GM18520 (cell line): Measurements from ENCODE around the gene LHFPL3.
"Not testable (repeated sequence)": the region's sequence is repeated elsewhere in the genome, so short reads cannot be mapped to it uniquely, and the experiment has no call there.

ENCODE experiments used
- ATAC-seq: cut with Tn5 transposase; IDR thresholded peaks from one replicate; pipeline ENCODE4 v1.9.1; 2021; ENCODE audit not compliant: unreplicated experiment

LHFPL3 gene

DNA sequence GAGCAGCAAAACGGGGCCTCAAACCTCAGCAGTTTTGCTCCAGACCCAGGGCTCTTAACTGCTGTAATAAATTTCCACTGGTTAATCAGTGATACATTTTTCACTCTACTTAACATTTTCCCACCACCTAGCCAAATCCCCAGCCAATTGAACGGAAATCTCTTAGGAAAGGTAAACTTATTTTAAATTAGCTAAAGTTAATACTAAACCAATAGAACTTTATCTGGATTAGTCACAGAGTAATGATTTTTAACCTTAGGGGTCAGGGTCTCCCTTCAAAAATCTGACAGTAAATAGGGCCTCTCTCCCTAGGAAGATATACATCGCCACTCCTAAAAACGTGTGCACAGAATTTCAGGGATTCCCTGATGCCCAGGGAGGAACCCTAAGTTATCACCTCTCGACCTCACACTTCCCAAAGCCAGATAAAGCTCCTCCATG lies 598.2 kb downstream of the LHFPL3 start:
- no peak for ATAC-seq

DNA sequence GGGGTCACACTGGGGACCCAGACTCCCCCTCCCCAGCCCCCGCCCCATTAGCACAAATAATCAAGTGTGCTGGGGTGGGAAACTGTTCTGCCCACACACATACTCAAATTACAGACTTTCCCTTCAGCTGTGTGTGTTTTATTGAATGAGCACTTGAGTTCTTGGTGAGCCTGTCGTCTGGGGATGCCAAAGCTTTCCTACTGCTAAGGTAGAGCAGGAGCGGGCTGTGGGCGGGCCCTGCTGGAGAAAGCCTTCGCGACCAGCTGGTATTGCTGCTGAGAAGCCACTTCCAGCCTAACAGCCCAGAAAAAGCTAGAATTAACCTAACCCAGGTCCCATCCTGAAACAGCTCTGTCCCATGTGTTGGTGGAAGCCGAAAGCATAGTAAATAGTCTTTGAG lies 598.7 kb downstream of the LHFPL3 start:
- no peak for ATAC-seq

DNA sequence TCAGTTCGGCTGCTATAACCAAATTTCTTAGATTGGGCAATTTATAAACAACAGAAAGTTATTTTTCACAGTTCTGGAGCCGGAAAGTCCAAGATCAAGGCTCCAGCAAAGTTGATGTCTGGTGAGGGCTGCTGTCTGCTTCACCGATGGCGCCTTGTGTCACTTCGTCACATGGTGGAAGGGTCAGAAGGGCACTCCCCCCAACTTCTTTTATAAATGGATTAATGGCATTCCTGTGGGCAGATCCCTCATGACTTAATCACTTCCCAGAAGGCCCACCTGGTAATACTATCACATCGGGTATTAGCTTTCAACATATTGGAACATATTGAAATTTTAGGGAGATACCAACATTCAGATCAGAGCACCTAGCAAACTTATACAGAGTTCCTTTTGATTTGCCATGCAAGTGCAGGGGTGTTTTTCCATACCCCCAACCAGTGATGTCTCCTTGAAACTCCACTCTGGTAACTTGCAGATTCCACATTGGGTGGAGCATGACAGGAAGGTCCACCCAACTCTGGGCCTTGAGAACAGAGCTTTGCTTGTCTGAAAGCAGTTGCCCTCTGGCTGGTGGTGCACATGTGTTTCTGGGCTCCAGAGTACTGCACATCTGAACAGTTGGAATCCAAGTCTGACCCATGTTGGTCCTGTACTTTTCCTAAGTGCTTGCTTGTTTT lies 600.5 kb downstream of the LHFPL3 start:
- ATAC-seq = no peak

DNA sequence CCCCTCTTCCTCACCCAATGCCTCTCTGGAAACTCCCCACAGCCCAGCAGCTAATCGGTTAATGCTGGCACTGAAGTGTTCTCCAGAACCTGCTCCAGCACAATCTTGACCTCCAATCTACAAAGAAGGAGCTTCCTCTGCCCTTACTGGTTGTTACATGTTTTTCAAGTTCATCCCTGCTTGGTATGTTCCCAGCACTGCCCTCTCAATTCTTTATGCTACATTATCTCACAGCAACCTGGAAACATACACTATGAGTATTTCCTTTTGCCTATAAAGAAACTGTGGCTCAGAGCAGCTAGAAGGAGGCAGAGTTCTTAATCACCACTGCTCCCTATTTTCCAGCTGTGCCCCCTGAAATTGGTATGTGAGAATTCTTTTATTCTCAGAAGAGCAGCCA lies 601.5 kb downstream of the LHFPL3 start:
- ATAC-seq = no peak

DNA sequence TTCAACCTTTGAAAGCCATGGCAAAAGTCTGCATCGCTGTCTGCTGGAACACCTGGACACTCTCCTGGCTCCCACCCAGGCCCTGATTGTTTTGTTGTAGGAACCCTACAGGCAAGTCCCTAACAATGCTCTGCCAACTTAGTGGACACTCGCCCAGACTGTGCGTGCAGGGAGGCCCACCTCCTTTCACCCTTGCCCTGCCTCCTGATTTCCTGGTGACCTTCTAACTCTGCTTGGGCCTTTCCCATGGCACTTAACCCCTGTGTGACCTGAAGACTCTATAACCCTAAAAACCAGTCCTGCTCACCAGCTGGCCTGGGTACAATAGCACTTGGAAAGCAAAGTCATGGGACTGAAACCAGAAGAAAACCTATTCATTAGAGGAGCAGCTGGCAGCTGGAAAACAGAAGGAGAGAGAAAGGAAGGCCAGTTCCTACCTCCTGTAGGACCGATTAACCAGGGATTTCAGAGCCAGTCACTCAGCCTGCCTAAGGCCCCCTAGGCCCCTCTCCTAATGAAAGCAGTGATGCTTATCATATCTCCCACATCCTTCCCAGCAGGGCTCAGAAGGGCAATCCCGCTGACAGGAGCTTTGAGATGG lies 602.9 kb downstream of the LHFPL3 start:
- no peak for ATAC-seq

DNA sequence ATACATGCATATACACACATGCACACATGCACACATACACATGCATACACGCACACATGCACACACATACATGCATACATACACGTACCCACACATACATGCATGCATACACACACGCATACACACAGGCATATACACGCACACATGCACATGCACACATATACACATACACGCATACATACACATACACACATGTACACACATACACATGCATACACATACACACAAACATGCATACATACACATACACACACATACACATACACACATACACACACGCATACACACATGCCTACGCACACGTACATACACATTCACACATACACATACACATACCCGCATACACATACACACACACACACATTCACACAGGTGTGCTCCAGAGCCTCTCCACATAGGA lies 604.6 kb downstream of the LHFPL3 start:
- no peak for ATAC-seq

DNA sequence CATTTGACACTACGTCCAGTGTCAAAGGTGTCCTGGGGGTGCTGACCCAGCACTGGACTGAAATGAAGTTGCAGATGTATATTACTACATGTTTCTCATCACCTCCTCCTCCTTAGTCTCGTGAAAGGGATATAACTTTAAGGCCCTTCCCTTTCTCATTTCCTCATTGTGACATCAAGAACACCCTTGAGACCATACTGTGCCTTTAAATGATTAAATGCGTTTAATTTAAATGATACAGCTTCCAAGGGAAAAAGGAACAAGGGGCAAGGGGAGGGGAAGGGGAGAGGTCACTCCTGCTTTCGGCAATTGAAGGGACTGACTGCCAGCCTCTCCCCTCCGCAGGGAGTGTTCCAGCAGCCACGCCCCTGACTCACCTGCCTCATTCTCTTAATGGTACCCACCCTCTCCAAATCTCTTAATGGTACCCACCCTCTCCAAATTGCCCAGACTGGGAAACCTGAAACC lies 605.2 kb downstream of the LHFPL3 start:
- ATAC-seq = no peak

DNA sequence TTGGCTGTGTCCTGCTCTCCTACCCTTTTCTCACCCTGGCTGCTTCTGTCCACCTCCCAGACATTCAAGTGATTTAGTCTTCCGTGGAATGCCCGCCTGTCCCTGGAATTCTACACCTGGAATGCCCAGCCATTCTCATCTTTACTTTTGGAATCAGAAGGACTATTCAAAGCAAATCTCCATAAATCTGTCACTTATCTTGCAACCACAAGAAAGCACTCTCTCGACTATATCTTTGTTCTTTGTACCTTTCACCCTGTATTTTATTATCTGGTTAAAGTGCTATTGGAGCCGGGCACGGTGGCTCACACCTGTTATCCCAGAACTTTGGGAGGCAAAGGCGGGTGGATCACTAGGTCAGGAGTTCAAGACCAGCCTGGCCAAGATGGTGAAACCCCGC lies 606.3 kb downstream of the LHFPL3 start:
- no peak for ATAC-seq

DNA sequence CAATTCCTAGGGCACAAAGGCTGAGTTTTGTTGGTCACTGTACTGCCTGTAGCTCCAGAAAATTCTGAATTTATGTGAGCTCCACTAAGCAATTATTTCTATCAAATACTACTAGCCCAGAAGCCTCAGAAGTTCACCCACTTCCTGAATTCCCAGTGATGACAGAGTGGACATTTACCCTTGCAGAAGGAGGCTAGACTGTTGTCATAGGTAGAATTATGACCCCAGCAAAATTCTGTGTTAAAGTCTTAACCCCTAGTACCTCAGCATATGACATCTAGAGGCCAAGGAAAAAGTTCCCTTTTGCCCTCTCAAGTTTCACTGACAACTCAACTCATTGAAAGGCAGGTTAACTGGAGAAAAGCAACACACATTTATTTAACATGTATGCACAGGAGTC lies 606.9 kb downstream of the LHFPL3 start:
- no peak for ATAC-seq

DNA sequence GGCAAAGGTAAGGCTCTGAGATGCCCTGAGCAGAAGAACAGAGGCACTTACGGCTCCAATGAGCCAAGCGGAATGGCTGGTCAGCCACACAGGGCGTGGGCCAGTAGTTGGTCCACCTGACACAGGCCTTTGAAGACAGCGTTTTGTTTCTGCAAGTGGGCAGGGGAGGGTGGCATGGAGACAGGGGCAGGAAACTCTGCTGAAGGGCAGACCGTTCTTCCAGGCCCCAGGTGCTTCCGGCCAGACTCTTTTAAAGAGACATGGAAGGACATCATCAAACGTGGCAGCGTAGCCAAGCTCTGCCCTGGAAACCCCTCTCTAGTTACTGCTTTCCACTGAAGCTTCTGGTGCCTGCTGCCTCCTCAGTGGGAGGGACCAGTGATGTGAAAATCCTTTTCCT lies 608.1 kb downstream of the LHFPL3 start:
- no peak for ATAC-seq

DNA sequence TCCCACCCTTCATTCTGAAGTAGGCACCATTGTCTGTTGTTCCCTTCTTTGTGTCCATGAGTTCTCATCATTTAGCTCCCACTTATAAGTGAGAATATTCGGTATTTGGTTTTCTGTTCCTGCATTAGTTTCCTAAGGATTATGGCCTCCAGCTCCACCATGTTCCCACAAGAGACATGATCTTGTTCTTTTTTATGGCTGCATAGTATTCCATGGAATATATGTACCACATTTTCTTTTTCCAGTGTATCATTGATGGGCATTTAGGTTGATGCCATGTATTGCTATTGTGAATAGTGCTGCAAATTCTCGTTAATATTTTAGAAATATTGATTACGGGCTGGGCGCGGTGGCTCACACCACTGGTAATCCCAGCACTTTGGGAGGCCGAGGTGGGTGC lies 609.1 kb downstream of the LHFPL3 start:
- ATAC-seq = not testable (repeated sequence)

DNA sequence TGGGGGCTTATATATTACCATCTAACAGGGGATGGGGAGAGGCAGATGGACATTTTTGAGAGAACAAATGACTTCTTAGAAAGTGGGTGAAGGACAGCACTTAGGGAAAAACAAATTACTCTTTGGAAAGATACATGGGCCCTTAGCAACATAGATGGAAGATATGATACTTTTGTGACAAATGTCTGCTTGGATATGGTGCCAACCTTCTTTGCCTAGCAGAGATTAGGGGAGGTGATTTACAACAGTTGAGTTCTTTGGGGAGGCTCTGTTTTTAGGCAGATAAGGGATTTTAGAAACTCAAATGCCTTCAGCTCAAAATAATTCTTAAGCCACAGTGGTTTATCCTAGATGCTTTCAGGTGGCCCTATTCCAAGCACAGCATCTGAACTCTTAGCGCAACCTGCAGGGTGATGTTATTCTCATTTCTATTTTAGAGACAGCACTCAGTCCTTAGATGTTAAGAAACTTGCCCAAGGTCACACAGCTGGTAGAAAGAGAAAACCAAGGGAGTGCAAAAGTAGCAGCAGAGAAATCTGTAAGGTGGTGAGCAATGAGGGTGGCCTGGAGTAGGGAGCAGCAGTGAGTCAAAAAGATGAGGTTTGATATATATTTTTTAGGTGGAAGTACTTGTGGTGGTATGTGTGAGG lies 610.5 kb downstream of the LHFPL3 start:
- ATAC-seq = no peak

DNA sequence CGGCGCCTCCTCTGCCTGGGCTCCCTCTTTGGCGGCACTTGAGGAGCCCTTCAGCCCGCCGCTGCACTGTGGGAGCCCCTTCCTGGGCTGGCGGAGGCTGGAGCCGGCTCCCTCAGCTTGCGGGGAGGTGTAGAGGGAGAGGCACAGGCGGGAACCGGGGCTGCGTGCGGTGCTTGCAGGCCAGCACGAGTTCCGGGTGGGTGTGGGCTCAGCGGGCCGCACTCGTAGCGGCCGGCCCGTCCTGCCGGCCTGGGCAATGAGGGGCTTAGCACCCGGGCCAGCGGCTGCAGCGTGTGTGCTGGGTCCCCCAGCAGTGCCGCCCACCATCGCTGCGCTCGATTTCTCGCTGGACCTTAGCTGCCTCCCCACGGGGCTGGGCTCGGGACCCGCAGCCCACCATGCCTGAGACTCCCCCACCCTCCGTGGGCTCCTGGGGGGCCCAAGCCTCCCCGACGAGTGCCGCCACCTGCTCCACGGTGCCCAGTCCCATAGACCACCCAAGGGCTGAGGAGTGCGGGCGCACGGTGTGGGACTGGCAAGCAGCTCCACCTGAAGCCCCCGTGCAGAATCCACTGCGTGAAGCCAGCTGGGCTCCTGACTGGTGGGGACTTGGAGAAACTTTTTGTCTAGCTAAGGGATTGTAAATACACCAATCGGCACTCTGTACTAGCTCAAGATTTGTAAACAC lies 611.8 kb downstream of the LHFPL3 start:
- no peak for ATAC-seq

DNA sequence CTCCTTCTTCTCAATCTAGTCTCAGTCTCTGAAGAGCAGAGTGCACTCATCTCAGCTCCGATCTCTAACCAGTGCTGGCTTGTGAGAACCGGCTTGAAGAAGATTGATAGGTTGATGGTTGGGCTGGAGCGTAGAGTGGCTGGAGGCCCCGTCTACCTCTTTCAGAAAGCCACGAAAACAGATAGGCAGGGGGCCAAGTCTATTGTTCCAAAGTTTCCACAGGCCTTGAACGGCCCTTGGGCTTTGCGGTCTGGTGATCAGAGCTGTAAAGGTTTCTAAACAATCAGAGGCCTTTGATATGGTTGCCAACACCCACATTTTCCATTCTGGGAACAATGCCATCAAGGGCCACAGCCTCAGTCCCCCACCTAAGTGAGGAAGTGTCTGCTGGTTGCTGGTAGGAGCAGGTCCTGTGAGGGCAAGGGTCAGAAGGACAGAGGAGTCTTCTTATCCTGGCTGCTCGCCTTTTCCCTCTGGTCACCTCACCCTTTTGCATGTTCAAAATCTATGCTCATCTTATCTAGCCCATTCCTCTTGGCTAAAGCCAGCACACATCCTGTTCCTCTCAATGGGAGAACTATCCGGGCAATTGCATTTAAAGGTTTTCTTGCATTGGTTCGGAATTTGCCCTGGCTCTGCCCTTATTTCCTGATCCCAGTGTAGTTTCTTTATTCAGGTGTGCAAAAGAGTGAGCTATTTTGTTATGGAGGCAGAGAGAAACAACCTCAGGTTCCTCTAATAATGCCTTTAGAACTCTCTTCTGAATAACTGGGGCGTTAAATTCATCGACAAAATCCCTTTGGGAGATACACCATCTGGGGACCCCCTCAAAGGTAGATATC lies 615.3 kb downstream of the LHFPL3 start:
- ATAC-seq = no peak

DNA sequence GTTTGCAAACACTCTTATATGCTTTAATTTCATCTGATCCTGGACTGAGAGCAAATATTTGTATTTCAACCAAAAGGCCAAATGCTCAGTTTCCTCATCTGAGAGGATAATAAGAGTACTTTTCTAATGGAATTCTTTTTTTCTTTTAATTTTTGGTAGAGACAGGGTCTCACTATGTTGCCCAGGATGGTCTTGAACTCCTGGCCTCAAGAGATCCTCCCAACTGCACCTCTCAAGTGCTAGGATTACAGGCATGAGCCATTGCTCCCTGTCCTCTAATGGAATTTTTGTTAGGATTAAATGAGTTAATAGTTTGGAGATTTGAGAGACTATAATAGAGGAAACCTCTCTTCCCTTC lies 617.2 kb downstream of the LHFPL3 start:
- no peak for ATAC-seq

DNA sequence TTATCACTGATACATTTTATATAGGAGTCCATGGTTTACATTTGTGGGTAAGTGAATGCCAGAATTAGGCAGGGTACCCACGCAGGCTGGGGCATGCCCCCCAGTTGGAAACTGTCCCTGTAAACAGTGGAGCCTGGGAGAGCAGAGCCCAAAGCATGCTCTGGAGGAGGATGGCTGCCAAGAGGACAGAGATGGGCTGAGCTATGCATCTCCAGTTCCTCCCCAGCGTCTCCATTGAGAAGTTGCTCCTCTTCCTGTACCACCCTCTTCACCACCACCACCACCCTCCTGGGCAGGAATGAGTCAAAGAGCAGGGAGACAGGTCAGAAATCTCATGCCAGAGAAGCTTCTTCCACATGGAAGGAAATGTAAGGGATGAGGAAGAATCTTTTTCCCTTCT lies 617.9 kb downstream of the LHFPL3 start:
- no peak for ATAC-seq

DNA sequence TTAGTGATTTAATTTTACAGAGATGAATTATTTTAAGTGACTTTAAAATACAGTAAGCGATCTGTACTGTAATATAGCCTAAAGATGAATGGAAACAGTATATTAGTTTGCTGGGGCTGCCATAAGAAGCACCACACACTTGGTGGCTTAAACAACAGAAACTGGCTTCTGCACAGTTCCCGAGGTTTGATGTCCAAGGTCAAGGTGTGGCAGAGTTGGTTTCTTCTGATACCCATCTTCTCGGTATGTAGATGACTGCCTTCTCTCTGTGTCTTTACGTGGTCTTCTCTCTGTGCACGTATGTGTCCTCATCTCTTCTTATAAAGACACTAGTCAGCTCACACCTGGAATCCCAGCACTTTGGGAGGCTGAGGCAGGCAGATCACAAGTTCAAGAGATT lies 621.6 kb downstream of the LHFPL3 start:
- no peak for ATAC-seq

DNA sequence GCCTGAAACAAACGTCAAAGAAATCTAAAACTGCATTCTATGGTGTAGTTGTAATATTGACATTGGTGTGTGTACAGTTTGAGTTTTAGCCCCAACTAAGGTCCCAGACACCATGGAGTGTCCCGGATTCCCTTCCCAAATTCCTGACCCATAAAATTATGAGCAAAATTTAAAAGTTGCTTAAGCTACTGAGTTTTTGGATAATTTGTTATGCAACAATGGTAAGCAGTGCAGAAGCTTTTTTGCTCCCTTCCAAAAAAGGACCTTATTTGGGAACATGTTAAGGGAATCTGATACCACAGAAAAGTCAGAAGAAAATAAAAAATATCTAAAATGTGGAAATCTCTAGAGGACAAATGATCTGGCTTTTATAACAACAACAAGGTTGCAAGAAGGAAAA lies 622.4 kb downstream of the LHFPL3 start:
- ATAC-seq = no peak

DNA sequence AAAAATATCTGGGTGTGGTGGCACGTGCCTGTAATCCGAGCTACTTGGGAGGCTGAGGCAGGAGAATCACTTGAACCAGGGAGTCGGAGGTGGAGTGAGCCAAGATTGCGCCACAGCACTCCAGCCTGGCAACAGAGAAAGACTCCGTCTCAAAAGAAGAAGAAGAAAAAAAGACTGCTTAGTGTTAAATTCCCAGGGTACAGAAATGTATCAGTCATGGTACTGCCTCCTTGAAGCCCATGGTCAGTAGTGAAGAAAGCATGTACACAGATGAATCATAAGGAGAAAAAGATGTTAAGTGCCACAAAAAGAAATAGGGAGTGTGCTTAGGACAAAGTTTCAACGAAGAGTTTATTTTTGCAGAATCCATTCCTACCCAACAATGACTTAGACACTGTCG lies 623.1 kb downstream of the LHFPL3 start:
- no peak for ATAC-seq

DNA sequence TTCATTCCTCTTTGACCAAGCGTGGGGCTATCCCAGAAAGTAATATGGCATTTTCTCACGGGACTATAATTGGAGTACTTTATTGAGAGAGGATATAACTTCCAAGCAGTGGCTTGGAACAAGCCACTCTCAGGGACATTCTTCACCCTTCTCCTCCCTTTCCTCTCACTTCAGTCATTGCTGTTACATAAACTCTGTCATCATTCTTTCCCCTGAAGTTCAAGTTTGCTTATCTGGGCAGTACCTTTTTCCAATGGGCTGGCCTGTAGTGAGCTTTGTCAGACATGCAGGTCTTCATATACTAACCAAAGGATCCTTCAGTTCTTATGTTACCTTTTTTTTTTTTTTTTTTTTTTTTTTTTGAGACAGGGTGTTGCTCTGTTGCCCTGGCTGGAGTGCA lies 626.9 kb downstream of the LHFPL3 start:
- no peak for ATAC-seq
